IMR-90 (cell line): ENCODE measurements around the gene LRRC75A. TPM values are rescaled to one million over a fixed set of nuclear protein-coding genes. Genes with fewer than 3 reads are reported as not detected.

Source experiments
- ATAC-seq: fragments of 200-7000 bp; cut with Tn5 transposase; 2 replicates; pipeline ENCODE4 v1.9.1; 2020; ENCODE audit warnings: low read depth, mild to moderate bottlenecking, moderate library complexity
- BruUV-seq: library from RNA; stranded (reverse); fragments of 400-500 nt; replicated peaks from 2 replicates; lab custom pipeline; 2021; lab: Mats Ljungman, UMichigan
- CTCF ChIA-PET: fragments of 300-600 bp; formaldehyde crosslinking; extraction: SDS; loops from one replicate; lab custom pipeline; 2021; ENCODE audit warnings: antibody characterized with exemption; lab: Yijun Ruan, JAX
- POLR2A ChIA-PET: fragments of 300-600 bp; sonication (Branson Sonifier 250); formaldehyde crosslinking; loops from one replicate; lab custom pipeline; 2022; ENCODE audit warnings: antibody characterized with exemption; ENCODE audit not compliant: unreplicated experiment; lab: Charles Lee
- DNase-seq: peaks from one replicate; pipeline ENCODE4 v3.0.0; 2013
- H2AFZ ChIP-seq: replicated peaks from 2 replicates; pipeline ENCODE3; 2013; ENCODE audit warnings: low read length, mild to moderate bottlenecking; ENCODE audit not compliant: poor library complexity
- H2AK5ac ChIP-seq: 2 replicates; pipeline ENCODE4 v1.6.1; 2013; ENCODE audit warnings: low read depth, low read length, inconsistent platforms
- H2AK9ac ChIP-seq: replicated peaks from 2 replicates; pipeline ENCODE3; 2013; ENCODE audit warnings: mild to moderate bottlenecking, low read depth, low read length, moderate library complexity; ENCODE audit not compliant: poor library complexity
- H2BK120ac ChIP-seq: 2 replicates; pipeline ENCODE4 v1.6.1; 2013; ENCODE audit warnings: low read depth, low read length, inconsistent platforms
- H2BK15ac ChIP-seq: 3 replicates; pipeline ENCODE4 v1.6.1; 2013; ENCODE audit warnings: low read depth, low read length, inconsistent platforms
- H2BK20ac ChIP-seq: 2 replicates; pipeline ENCODE4 v1.6.1; 2013; ENCODE audit warnings: low read depth, mild to moderate bottlenecking, inconsistent platforms, low read length, moderate library complexity
- H2BK5ac ChIP-seq: 2 replicates; pipeline ENCODE4 v1.6.1; 2013; ENCODE audit warnings: mild to moderate bottlenecking, low read depth, low read length, inconsistent platforms; ENCODE audit not compliant: poor library complexity, severe bottlenecking
- H3K14ac ChIP-seq: replicated peaks from 2 replicates; pipeline ENCODE4 v1.6.1; 2013; ENCODE audit warnings: low read depth, low read length, inconsistent platforms
- H3K18ac ChIP-seq: 2 replicates; pipeline ENCODE4 v1.6.1; 2013; ENCODE audit warnings: low read depth, low read length, control low read depth
- H3K23ac ChIP-seq: 2 replicates; pipeline ENCODE4 v1.6.1; 2013; ENCODE audit warnings: low read depth, low read length, inconsistent platforms
- H3K27ac ChIP-seq: 2 replicates; pipeline ENCODE4 v1.5.1; 2013; ENCODE audit warnings: mild to moderate bottlenecking, control low read depth, low read length; ENCODE audit not compliant: insufficient read depth
- H3K27me3 ChIP-seq: 2 replicates; pipeline ENCODE4 v1.6.1; 2013; ENCODE audit warnings: low read length; ENCODE audit not compliant: control insufficient read depth, insufficient read depth
- H3K36me3 ChIP-seq: 2 replicates; pipeline ENCODE4 v1.6.1; 2013; ENCODE audit warnings: low read length, mixed read lengths; ENCODE audit not compliant: control insufficient read depth, insufficient read depth
- H3K4ac ChIP-seq: 2 replicates; pipeline ENCODE4 v1.6.1; 2013; ENCODE audit warnings: low read depth, low read length, inconsistent platforms
- H3K4me1 ChIP-seq: 2 replicates; pipeline ENCODE4 v1.6.1; 2013; ENCODE audit warnings: low read length, mixed read lengths; ENCODE audit not compliant: control insufficient read depth, insufficient read depth
- H3K4me2 ChIP-seq: 2 replicates; pipeline ENCODE4 v1.6.1; 2013; ENCODE audit warnings: low read depth, mild to moderate bottlenecking, control low read depth, low read length, moderate library complexity
- H3K4me3 ChIP-seq: 2 replicates; pipeline ENCODE4 v1.5.1; 2013; ENCODE audit warnings: low read depth, mild to moderate bottlenecking, control low read depth, low read length, moderate library complexity; ENCODE audit not compliant: insufficient read depth
- H3K56ac ChIP-seq: 2 replicates; pipeline ENCODE4 v1.6.1; 2013; ENCODE audit warnings: low read length, inconsistent platforms; ENCODE audit not compliant: insufficient read depth; ENCODE audit errors: extremely low read depth
- H3K79me1 ChIP-seq, 2 experiments: 2 replicates each; pipeline ENCODE4 v1.6.1; 2013; ENCODE audit warnings: low read length in 2 of 2, inconsistent platforms in 1 of 2, low read depth in 1 of 2
- H3K9ac ChIP-seq: 2 replicates; pipeline ENCODE4 v1.6.1; 2013; ENCODE audit warnings: low read depth, low read length, control low read depth
- H3K9me1 ChIP-seq: 2 replicates; pipeline ENCODE4 v1.6.1; 2013; ENCODE audit warnings: low read length, inconsistent platforms; ENCODE audit not compliant: insufficient read depth
- H3K9me3 ChIP-seq: 2 replicates; pipeline ENCODE4 v1.6.1; 2013; ENCODE audit warnings: low read length; ENCODE audit not compliant: control insufficient read depth, insufficient read depth
- H4K20me1 ChIP-seq: 2 replicates; pipeline ENCODE4 v1.6.1; 2013; ENCODE audit warnings: low read length, inconsistent platforms; ENCODE audit not compliant: insufficient read depth
- H4K5ac ChIP-seq: 2 replicates; pipeline ENCODE4 v1.6.1; 2013; ENCODE audit warnings: mild to moderate bottlenecking, low read depth, low read length, control low read depth
- H4K8ac ChIP-seq, 2 experiments: 2 replicates each; pipeline ENCODE4 v1.6.1; 2013; ENCODE audit warnings: low read depth in 2 of 2, low read length in 2 of 2, control low read depth in 1 of 2, inconsistent platforms in 1 of 2
- H4K91ac ChIP-seq: 2 replicates; pipeline ENCODE4 v1.6.1; 2013; ENCODE audit warnings: low read depth, low read length, inconsistent platforms; ENCODE audit not compliant: insufficient read depth
- BHLHE40 ChIP-seq: fragments of 150-350 bp; IDR thresholded peaks from 2 replicates; pipeline ENCODE4 v1.6.1; 2016; ENCODE audit warnings: mild to moderate bottlenecking, low read depth, low read length
- CEBPB ChIP-seq: IDR thresholded peaks from 2 replicates; pipeline ENCODE4 v1.6.1; 2012; ENCODE audit warnings: low read depth, low read length, improper control_type of control experiment
- CHD1 ChIP-seq: IDR thresholded peaks from 2 replicates; pipeline ENCODE4 v1.6.1; 2012; ENCODE audit warnings: low read depth, low read length, improper control_type of control experiment
- FOS ChIP-seq: fragments of 150-350 bp; IDR thresholded peaks from 2 replicates; pipeline ENCODE4 v1.6.1; 2016; ENCODE audit warnings: low read depth, low read length
- MAFK ChIP-seq: IDR thresholded peaks from 2 replicates; pipeline ENCODE4 v1.6.1; 2012; ENCODE audit warnings: low read depth, low read length, improper control_type of control experiment
- MAZ ChIP-seq: IDR thresholded peaks from 2 replicates; pipeline ENCODE4 v1.6.1; 2012; ENCODE audit warnings: low read depth, mild to moderate bottlenecking, low read length, improper control_type of control experiment, moderate library complexity, borderline replicate concordance
- MXI1 ChIP-seq: IDR thresholded peaks from 2 replicates; pipeline ENCODE4 v1.6.1; 2012; ENCODE audit warnings: low read depth, mild to moderate bottlenecking, low read length, moderate library complexity, borderline replicate concordance
- NFE2L2 ChIP-seq: fragments of 150-350 bp; IDR thresholded peaks from 2 replicates; pipeline ENCODE4 v1.6.1; 2016; ENCODE audit warnings: low read depth, mild to moderate bottlenecking, low read length
- POLR2A ChIP-seq: IDR thresholded peaks from 2 replicates; pipeline ENCODE4 v1.6.1; 2012; ENCODE audit warnings: mild to moderate bottlenecking, low read depth, low read length
- RAD21 ChIP-seq: IDR thresholded peaks from 2 replicates; pipeline ENCODE4 v1.6.1; 2012; ENCODE audit warnings: low read length, improper control_type of control experiment
- RCOR1 ChIP-seq: IDR thresholded peaks from 2 replicates; pipeline ENCODE4 v1.6.1; 2012; ENCODE audit warnings: mild to moderate bottlenecking, low read length, improper control_type of control experiment; ENCODE audit not compliant: insufficient replicate concordance
- RFX5 ChIP-seq: IDR thresholded peaks from 2 replicates; pipeline ENCODE4 v1.8.0; 2012; ENCODE audit warnings: low read depth, mild to moderate bottlenecking, low read length, moderate library complexity
- SMC3 ChIP-seq: fragments of 150-350 bp; IDR thresholded peaks from 2 replicates; pipeline ENCODE4 v1.6.1; 2016; ENCODE audit warnings: low read depth, mild to moderate bottlenecking, antibody characterized with exemption, low read length, moderate library complexity
- WGBS, 2 experiments: methylation state at CpG; one replicate each; pipeline versions ENCODE4 v1.1.5 to v1.1.7; 2013; ENCODE audit warnings: missing lambda C conversion rate in 2 of 2; ENCODE audit not compliant: insufficient read length in 1 of 2; ENCODE audit errors: extremely low coverage in 2 of 2; 5-methylcytosine and 5-hydroxymethylcytosine counted together
- dilution Hi-C: fragments of 300-500 bp; cut with HindIII; formaldehyde crosslinking; loops from one replicate; pipeline ENCODE4 v1.14.3; 2018; ENCODE audit warnings: low sequenced_read_pairs; ENCODE audit not compliant: unreplicated experiment
- in situ Hi-C: fragments of 300-500 bp; cut with MboI; formaldehyde crosslinking; loops from 3 replicates; pipeline ENCODE4 v1.14.3; 2019; ENCODE audit warnings: low sequenced_read_pairs, inconsistent platforms, mixed read lengths
- intact Hi-C: fragments of 100-400 bp; cut with micrococcal nuclease; formaldehyde crosslinking; loops from 2 replicates; pipeline ENCODE4 v1.10.0; 2022
- polyA plus RNA-seq, 3 experiments: library from polyadenylated mRNA; depleted of rRNA; stranded (reverse); fragments of >200 nt; gene quantifications; 2 replicates each; pipeline ENCODE4 v1.2.3, GENCODE V29; 2012; ENCODE audit warnings: low replicate concordance in 1 of 3
- total RNA-seq: library from RNA; depleted of rRNA; stranded (reverse); fragments of >200 nt; gene quantifications from 2 replicates; pipeline ENCODE4 v1.2.3, GENCODE V29; 2012
- TF ChIP-seq, protein P1 (sequence below): conservative IDR thresholded peaks from 2 replicates; pipeline ENCODE4 v1.5.1; 2012; ENCODE audit warnings: mild to moderate bottlenecking, low read depth, low read length, improper control_type of control experiment
- TF ChIP-seq, protein P2 (sequence below): fragments of 150-350 bp; IDR thresholded peaks from 2 replicates; pipeline ENCODE4 v1.6.1; 2017; ENCODE audit warnings: mild to moderate bottlenecking, antibody characterized with exemption, low read length, low read depth
- TF ChIP-seq, protein P3 (sequence below): fragments of 150-350 bp; IDR thresholded peaks from 2 replicates; pipeline ENCODE4 v1.6.1; 2016; ENCODE audit warnings: low read depth, mild to moderate bottlenecking, low read length, moderate library complexity, borderline replicate concordance

The LRRC75A gene
- total and polyA plus RNA-seq, 2 of the 4 experiments (the other 2 are of a cell fraction), result 0.72 to 1.0 TPM

DNA sequence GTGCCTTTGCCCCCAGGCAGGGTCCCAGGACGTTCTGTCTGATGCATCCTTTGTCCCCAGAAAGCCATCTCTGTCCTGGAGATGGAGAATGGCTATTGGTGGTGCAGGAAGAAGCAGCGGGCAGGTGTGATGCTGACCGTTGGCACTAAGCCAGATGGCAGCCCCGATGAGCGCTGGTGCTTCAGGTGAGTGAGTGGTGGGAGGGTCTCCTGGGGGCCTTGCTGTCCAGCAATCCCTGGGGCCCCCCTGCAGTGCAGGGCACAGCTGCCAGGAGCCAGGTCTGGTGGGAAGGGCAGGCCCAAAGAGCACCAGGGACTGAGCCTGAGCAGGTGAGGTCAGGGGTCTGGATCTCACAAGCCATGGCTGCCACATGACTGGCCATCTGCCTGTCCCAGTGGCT is 58.5 kb downstream of the LRRC75A start:
- POLR2A ChIA-PET, result no interaction called here
- no peak for DNase-seq
- intact Hi-C loops, result no loop called here

More for the DNA sequence above, 58.5 kb downstream of the LRRC75A start:
- Histone ChIP-seq H2AK5ac (no peak overlapping the region), H2BK20ac (no peak overlapping the region), H3K4me1 (peaks cover 3% of the 10 kb centered on the region; the same call in 1 of the 2 replicates), H3K56ac (no peak overlapping the region), H3K18ac (no peak overlapping the region), H2BK15ac (no peak overlapping the region), H4K8ac (no peak overlapping the region), H3K9me3 (no peaks in the 10 kb centered on the region), H3K14ac (no peak overlapping the region), H3K27me3 (no peaks in the 10 kb centered on the region), H2BK120ac (no peak overlapping the region), H2AFZ (peak overlapping the region; percentile 21), H2AK9ac (peak overlapping the region; percentile 37), H4K91ac (no peak overlapping the region), H2BK5ac (no peak overlapping the region), H4K20me1 (no peaks in the 10 kb centered on the region), H3K4me2 (no peak overlapping the region), H4K5ac (no peak overlapping the region), H3K9me1 (peaks cover 4% of the 10 kb centered on the region; the same call in 1 of the 2 replicates), H3K27ac (no peak overlapping the region), H3K4me3 (no peak overlapping the region), H3K9ac (no peak overlapping the region), H3K23ac (no peak overlapping the region), H3K4ac (no peak overlapping the region), H3K36me3 (0 out of 2 replicates have a peak, but pooled peaks cover 2% of the 10 kb centered on the region), H3K79me1 (peaks cover 0 to 6% of the 10 kb centered on the region in 2 experiments; a peak in 1 of 4 replicates)
- TF ChIP-seq POLR2A, result no peak
- TF ChIP-seq MXI1, result no peak
- TF ChIP-seq CEBPB, result no peak
- no peak for TF ChIP-seq FOS
- TF ChIP-seq MAFK, result no peak
- TF ChIP-seq SMC3, result no peak
- TF ChIP-seq, protein P1, sequence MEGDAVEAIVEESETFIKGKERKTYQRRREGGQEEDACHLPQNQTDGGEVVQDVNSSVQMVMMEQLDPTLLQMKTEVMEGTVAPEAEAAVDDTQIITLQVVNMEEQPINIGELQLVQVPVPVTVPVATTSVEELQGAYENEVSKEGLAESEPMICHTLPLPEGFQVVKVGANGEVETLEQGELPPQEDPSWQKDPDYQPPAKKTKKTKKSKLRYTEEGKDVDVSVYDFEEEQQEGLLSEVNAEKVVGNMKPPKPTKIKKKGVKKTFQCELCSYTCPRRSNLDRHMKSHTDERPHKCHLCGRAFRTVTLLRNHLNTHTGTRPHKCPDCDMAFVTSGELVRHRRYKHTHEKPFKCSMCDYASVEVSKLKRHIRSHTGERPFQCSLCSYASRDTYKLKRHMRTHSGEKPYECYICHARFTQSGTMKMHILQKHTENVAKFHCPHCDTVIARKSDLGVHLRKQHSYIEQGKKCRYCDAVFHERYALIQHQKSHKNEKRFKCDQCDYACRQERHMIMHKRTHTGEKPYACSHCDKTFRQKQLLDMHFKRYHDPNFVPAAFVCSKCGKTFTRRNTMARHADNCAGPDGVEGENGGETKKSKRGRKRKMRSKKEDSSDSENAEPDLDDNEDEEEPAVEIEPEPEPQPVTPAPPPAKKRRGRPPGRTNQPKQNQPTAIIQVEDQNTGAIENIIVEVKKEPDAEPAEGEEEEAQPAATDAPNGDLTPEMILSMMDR, result no peak
- TF ChIP-seq RCOR1, result no peak
- TF ChIP-seq, protein P2, sequence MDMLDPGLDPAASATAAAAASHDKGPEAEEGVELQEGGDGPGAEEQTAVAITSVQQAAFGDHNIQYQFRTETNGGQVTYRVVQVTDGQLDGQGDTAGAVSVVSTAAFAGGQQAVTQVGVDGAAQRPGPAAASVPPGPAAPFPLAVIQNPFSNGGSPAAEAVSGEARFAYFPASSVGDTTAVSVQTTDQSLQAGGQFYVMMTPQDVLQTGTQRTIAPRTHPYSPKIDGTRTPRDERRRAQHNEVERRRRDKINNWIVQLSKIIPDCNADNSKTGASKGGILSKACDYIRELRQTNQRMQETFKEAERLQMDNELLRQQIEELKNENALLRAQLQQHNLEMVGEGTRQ, result no peak
- TF ChIP-seq NFE2L2, result no peak
- TF ChIP-seq, protein P3, sequence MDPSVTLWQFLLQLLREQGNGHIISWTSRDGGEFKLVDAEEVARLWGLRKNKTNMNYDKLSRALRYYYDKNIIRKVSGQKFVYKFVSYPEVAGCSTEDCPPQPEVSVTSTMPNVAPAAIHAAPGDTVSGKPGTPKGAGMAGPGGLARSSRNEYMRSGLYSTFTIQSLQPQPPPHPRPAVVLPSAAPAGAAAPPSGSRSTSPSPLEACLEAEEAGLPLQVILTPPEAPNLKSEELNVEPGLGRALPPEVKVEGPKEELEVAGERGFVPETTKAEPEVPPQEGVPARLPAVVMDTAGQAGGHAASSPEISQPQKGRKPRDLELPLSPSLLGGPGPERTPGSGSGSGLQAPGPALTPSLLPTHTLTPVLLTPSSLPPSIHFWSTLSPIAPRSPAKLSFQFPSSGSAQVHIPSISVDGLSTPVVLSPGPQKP, result no peak
- no peak for TF ChIP-seq RFX5
- TF ChIP-seq RAD21, result no peak
- no peak for TF ChIP-seq BHLHE40
- no peak for TF ChIP-seq MAZ
- TF ChIP-seq CHD1, result no peak
- no TSS peak for BruUV-seq
- in situ Hi-C loops, result no loop called here
- no peak for ATAC-seq
- CTCF ChIA-PET, result no interaction called here
- dilution Hi-C loops, result no loop called here
- no CpG with 5 or more reads among the region's 5 CpGs for WGBS, 2 experiments
